Measurements from ENCODE around the gene KANSL1L. TPM values are rescaled to one million over a fixed set of nuclear protein-coding genes. Genes with fewer than 3 reads are reported as not detected.
A peak's percentile ranks its signal among the peaks of the same experiment; 100 is the strongest.

KANSL1L gene
- total RNA-seq, 1 donor from 2014 or later: 32.7 TPM

DNA sequence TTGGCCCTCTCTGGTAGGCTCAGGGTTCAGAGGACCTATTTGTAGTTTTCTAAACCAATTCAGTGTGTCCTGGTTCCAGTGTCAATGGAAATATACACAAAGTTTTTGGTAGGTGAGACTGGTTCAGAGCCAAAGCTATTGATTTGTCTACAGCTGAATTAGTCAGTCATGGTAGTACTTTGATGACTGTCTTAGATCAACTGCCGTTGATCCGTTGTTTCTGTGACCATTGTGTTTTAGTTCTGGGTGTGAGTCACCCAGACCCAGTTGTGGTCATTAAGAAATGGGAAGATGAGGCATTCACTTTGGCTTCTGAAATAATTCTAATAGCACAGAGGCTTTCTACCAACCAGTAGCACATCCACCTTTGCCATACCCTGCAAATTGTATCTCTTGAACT is 184.8 kb downstream of the KANSL1L start:
- no peak for DNase-seq (ENCODE audit: low spot score, unreplicated experiment)
- Mint-ChIP-seq H3K27me3 (peaks cover 23% of the 10 kb centered on the region), H3K27ac (no peak overlapping the region), H3K4me3 (ENCODE audit: low read depth) (no peak overlapping the region), H3K4me1 (ENCODE audit: low read depth) (no peaks in the 10 kb centered on the region), H3K36me3 (ENCODE audit: insufficient read depth) (no peaks in the 10 kb centered on the region), H3K9me3 (ENCODE audit: low read depth) (no peaks in the 10 kb centered on the region)
- TF ChIP-seq, protein P1, sequence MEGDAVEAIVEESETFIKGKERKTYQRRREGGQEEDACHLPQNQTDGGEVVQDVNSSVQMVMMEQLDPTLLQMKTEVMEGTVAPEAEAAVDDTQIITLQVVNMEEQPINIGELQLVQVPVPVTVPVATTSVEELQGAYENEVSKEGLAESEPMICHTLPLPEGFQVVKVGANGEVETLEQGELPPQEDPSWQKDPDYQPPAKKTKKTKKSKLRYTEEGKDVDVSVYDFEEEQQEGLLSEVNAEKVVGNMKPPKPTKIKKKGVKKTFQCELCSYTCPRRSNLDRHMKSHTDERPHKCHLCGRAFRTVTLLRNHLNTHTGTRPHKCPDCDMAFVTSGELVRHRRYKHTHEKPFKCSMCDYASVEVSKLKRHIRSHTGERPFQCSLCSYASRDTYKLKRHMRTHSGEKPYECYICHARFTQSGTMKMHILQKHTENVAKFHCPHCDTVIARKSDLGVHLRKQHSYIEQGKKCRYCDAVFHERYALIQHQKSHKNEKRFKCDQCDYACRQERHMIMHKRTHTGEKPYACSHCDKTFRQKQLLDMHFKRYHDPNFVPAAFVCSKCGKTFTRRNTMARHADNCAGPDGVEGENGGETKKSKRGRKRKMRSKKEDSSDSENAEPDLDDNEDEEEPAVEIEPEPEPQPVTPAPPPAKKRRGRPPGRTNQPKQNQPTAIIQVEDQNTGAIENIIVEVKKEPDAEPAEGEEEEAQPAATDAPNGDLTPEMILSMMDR (IDR thresholded peaks at IDR 0.05; ENCODE audit: unreplicated experiment): no peak

DNA sequence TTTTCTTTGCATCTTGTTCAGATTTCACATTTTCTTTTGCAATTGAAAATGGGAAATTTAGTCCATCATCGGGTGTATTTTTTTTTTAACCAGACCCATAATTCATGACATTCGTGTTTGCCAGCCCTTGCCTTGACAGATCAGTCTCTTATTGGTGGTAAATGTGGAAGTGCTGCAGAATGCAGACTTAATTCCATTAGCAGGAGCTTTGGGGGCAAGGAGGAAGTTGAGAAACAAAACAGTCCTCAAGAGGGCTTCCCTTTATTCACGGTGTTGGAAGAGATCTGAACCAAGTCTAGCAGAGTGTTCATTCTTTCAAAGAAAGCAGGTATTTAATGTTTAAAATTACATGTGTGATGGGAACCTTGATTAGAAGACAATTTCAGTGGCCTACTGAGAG is 185.3 kb downstream of the KANSL1L start:
- H3K27me3 Mint-ChIP-seq: peaks cover 23% of the 10 kb centered on the region
- H3K4me3 Mint-ChIP-seq (ENCODE audit: low read depth): no peak overlapping the region
- no peaks in the 10 kb centered on the region for H3K36me3 Mint-ChIP-seq (ENCODE audit: insufficient read depth)
- no peak for DNase-seq (ENCODE audit: low spot score, unreplicated experiment)
- H3K27ac Mint-ChIP-seq: no peak overlapping the region
- no peaks in the 10 kb centered on the region for H3K9me3 Mint-ChIP-seq (ENCODE audit: low read depth)
- H3K4me1 Mint-ChIP-seq (ENCODE audit: low read depth): no peaks in the 10 kb centered on the region
- TF ChIP-seq, protein P1 (IDR thresholded peaks at IDR 0.05; ENCODE audit: unreplicated experiment): no peak

DNA sequence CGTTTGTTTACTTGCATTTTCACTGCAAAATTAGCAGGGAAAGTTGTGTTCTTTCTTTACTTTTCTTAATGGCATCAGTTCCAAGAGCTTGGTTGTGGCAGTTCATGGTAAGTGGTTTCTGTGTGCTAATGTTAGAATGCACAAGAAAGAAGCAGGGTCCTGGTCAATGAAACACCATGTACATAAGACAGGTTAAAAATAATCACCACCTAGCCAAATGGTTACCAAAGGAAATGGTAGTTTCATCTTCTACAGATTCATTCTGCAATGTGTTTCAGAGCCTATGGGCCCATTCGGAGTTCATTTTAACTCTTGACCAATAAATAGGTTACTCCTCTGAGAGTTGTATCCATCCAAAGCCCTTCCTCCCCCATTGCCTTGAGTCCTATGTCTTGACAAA is 186.9 kb downstream of the KANSL1L start:
- H3K27me3 Mint-ChIP-seq: peaks cover 18% of the 10 kb centered on the region
- peaks cover 5% of the 10 kb centered on the region for H3K4me1 Mint-ChIP-seq (ENCODE audit: low read depth)
- no peaks in the 10 kb centered on the region for H3K9me3 Mint-ChIP-seq (ENCODE audit: low read depth)
- no peak overlapping the region for H3K4me3 Mint-ChIP-seq (ENCODE audit: low read depth)
- no peak for DNase-seq (ENCODE audit: low spot score, unreplicated experiment)
- no peak overlapping the region for H3K27ac Mint-ChIP-seq
- TF ChIP-seq, protein P1 (IDR thresholded peaks at IDR 0.05; ENCODE audit: unreplicated experiment): no peak
- H3K36me3 Mint-ChIP-seq (ENCODE audit: insufficient read depth): no peaks in the 10 kb centered on the region

- Mint-ChIP-seq H3K4me3 (ENCODE audit: low read depth) (no peak overlapping the region), H3K9me3 (ENCODE audit: low read depth) (no peaks in the 10 kb centered on the region), H3K27me3 (no peaks in the 10 kb centered on the region), H3K27ac (no peak overlapping the region), H3K36me3 (ENCODE audit: insufficient read depth) (no peaks in the 10 kb centered on the region), H3K4me1 (ENCODE audit: low read depth) (peaks cover 5% of the 10 kb centered on the region)
- no peak for DNase-seq (ENCODE audit: low spot score, unreplicated experiment)
- TF ChIP-seq, protein P1 (IDR thresholded peaks at IDR 0.05; ENCODE audit: unreplicated experiment): peak; percentile 67
These were observed 193.6 kb downstream of the KANSL1L start for GRCh38 chr2:209977386-209978239.

- Mint-ChIP-seq H3K4me1 (ENCODE audit: low read depth) (peaks cover 5% of the 10 kb centered on the region), H3K27me3 (no peaks in the 10 kb centered on the region), H3K36me3 (ENCODE audit: insufficient read depth) (no peaks in the 10 kb centered on the region), H3K9me3 (ENCODE audit: low read depth) (no peaks in the 10 kb centered on the region), H3K27ac (no peak overlapping the region), H3K4me3 (ENCODE audit: low read depth) (no peak overlapping the region)
- TF ChIP-seq, protein P1 (IDR thresholded peaks at IDR 0.05; ENCODE audit: unreplicated experiment): no peak
- no peak for DNase-seq (ENCODE audit: low spot score, unreplicated experiment)
These were observed 194.4 kb downstream of the KANSL1L start for GRCh38 chr2:209976698-209977385.
